Glutamatergic neuron (in vitro differentiated cells): ENCODE measurements around the gene BNIP5. TPM values are rescaled to one million over a fixed set of nuclear protein-coding genes. Genes with fewer than 3 reads are reported as not detected.

Source experiments
- DNase-seq: peaks from one replicate; pipeline ENCODE4 v3.0.0; 2022
- H3K27ac Mint-ChIP-seq: one replicate; pipeline ENCODE4 v1.8.0; 2020; ENCODE audit warnings: mild to moderate bottlenecking, mixed read lengths, inconsistent platforms; ENCODE audit not compliant: unreplicated experiment
- H3K27me3 Mint-ChIP-seq: one replicate; pipeline ENCODE4 v1.8.0; 2020; ENCODE audit warnings: mild to moderate bottlenecking, moderate library complexity, mixed read lengths, inconsistent platforms; ENCODE audit not compliant: unreplicated experiment
- H3K36me3 Mint-ChIP-seq: one replicate; pipeline ENCODE4 v1.8.0; 2020; ENCODE audit warnings: mild to moderate bottlenecking, mixed read lengths, inconsistent platforms; ENCODE audit not compliant: unreplicated experiment
- H3K4me1 Mint-ChIP-seq: one replicate; pipeline ENCODE4 v1.8.0; 2020; ENCODE audit warnings: mild to moderate bottlenecking, low read depth, mixed read lengths, inconsistent platforms; ENCODE audit not compliant: unreplicated experiment
- H3K4me3 Mint-ChIP-seq: one replicate; pipeline ENCODE4 v1.8.0; 2020; ENCODE audit warnings: mild to moderate bottlenecking, mixed read lengths, inconsistent platforms; ENCODE audit not compliant: unreplicated experiment
- H3K9me3 Mint-ChIP-seq: one replicate; pipeline ENCODE4 v1.8.0; 2020; ENCODE audit warnings: mild to moderate bottlenecking, moderate library complexity, mixed read lengths, inconsistent platforms; ENCODE audit not compliant: unreplicated experiment
- total RNA-seq: library from RNA; stranded (reverse); fragmentation: NEBNext Ultra II Directional; extraction: Animal tissue kit (Norgen Biotek cat#: 25700); gene quantifications from one replicate; pipeline ENCODE4 v1.2.1, GENCODE V29; 2021; ENCODE audit not compliant: unreplicated experiment
- TF ChIP-seq, protein P1 (sequence below): fragments of 200-600 bp; sonication (generic); IDR thresholded peaks from one replicate; pipeline ENCODE4 v1.5.0; 2021; ENCODE audit not compliant: partially characterized antibody, unreplicated experiment

Gene BNIP5
- total RNA-seq, 1 donor from 2014 or later, result not detected

DNA sequence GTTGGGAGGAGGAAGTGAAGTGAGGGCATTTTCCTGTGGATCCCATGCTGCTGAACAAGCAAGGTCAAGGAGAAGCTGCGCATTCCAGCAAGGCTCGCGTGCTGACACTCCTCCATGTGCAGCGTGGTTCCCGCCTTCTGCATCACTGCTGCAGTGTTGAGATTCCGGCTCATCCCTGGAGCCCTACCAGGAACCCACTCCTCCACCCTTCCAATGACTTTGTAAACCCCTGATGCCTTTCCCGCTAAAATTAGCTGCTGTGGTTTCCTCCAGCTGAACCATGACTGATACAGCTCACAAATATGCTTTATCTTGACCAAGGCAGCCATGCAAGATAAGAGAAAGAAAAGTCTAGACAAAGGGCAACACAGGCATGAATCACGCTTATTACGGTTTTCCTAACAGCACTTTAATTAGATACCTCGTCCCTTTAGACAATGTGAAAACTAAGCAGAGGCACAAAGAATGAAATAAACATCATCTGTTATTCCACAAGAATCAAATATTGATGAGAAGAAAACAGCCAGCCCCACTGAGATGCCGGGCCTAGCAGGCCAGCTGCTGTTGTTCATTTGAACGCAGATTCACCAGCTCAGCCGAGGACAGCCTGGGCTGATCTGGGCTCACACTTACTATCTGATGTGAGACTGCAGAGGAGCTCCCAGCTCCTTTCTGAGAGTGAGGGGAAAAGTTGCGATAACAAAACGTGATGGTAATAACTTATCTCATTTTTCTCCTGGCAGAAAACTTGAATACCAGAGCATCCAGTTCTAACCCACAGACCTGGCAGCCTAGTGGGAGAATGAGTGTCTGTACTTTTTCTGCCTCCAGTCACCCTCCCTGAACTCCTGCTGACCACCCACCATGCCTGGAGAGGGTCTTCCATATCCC lies 14.2 kb upstream of the BNIP5 start:
- no peak for DNase-seq

DNA sequence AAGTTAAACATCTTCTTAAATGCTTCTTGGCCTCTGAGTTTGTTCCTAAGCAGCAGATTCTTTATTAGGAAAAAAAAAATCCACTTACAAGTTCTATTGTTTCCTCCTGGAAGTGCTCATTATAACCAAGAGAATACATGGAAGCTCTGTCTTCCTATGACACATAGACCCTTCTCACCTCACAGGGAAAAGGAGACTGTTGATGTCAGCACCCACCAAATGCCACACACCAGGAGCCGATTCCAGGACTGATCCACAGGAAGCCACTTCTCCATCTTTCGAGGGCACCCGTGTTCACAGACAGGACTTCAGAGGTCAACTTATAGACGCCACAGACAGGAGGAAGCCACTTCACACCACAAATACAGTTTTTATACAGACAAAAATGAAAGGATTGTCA lies 13.4 kb upstream of the BNIP5 start:
- DNase-seq, result no peak
- Mint-ChIP-seq H3K36me3 (peaks cover 7% of the 10 kb centered on the region), H3K4me3 (no peak overlapping the region), H3K27ac (no peak overlapping the region), H3K9me3 (peaks cover 4% of the 10 kb centered on the region), H3K27me3 (peaks cover 6% of the 10 kb centered on the region), H3K4me1 (peaks cover 10% of the 10 kb centered on the region)
- TF ChIP-seq, protein P1, sequence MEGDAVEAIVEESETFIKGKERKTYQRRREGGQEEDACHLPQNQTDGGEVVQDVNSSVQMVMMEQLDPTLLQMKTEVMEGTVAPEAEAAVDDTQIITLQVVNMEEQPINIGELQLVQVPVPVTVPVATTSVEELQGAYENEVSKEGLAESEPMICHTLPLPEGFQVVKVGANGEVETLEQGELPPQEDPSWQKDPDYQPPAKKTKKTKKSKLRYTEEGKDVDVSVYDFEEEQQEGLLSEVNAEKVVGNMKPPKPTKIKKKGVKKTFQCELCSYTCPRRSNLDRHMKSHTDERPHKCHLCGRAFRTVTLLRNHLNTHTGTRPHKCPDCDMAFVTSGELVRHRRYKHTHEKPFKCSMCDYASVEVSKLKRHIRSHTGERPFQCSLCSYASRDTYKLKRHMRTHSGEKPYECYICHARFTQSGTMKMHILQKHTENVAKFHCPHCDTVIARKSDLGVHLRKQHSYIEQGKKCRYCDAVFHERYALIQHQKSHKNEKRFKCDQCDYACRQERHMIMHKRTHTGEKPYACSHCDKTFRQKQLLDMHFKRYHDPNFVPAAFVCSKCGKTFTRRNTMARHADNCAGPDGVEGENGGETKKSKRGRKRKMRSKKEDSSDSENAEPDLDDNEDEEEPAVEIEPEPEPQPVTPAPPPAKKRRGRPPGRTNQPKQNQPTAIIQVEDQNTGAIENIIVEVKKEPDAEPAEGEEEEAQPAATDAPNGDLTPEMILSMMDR, result no peak

More for the DNA sequence above, 14.2 kb upstream of the BNIP5 start:
- H3K27me3 Mint-ChIP-seq, result peaks cover 6% of the 10 kb centered on the region
- peak overlapping the region; percentile 64 for H3K27ac Mint-ChIP-seq
- H3K36me3 Mint-ChIP-seq, result peaks cover 7% of the 10 kb centered on the region
- H3K4me1 Mint-ChIP-seq, result peaks cover 10% of the 10 kb centered on the region
- peaks cover 4% of the 10 kb centered on the region for H3K9me3 Mint-ChIP-seq
- H3K4me3 Mint-ChIP-seq, result no peak overlapping the region
- TF ChIP-seq, protein P1, result no peak

DNA sequence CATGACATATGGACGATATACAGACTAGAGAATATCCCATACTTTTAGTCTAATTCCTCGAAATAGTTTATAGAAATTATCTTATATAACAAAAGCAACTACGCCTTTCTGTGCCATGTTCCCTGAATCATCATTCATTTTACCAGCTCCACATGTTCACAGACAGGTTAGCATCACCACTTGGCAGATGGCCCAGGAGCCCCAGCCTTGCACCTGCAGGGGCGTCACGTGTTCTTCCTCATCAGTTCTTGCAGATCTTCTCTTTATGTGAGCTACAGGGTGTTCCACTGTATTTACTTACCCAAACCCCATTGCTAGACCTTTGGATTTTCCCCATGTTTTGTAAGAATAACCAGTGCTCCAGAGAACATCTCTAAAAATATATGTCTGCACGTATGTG lies 12.6 kb upstream of the BNIP5 start:
- Mint-ChIP-seq H3K36me3 (peaks cover 7% of the 10 kb centered on the region), H3K4me1 (peaks cover 10% of the 10 kb centered on the region), H3K9me3 (peaks cover 4% of the 10 kb centered on the region), H3K27ac (no peak overlapping the region), H3K4me3 (no peak overlapping the region), H3K27me3 (peaks cover 6% of the 10 kb centered on the region)
- TF ChIP-seq, protein P1, result no peak
- DNase-seq, result no peak

DNA sequence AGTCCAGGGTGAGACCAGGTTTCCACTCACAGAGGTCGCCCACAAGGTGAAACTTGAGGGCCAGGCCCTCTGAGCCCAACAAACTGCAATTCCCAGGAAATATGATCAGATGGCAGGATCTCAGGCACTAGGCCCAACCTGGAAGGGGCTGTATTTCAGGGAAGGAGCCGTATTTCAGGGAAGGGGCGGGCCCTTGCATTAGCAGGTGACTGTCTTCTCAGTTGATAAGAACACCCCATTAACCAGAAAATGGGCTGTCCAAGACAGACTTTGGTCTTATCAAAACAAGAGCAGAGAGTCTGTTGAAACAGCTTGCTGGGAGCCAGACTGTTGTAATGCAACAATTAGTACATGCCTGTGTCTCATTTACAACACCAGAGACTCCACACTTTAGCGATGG lies 10.9 kb upstream of the BNIP5 start:
- peaks cover 2% of the 10 kb centered on the region for H3K27me3 Mint-ChIP-seq
- H3K4me1 Mint-ChIP-seq, result peaks cover 10% of the 10 kb centered on the region
- H3K4me3 Mint-ChIP-seq, result no peak overlapping the region
- no peak for DNase-seq
- H3K9me3 Mint-ChIP-seq, result no peaks in the 10 kb centered on the region
- no peak overlapping the region for H3K27ac Mint-ChIP-seq
- TF ChIP-seq, protein P1, result no peak
- no peaks in the 10 kb centered on the region for H3K36me3 Mint-ChIP-seq

DNA sequence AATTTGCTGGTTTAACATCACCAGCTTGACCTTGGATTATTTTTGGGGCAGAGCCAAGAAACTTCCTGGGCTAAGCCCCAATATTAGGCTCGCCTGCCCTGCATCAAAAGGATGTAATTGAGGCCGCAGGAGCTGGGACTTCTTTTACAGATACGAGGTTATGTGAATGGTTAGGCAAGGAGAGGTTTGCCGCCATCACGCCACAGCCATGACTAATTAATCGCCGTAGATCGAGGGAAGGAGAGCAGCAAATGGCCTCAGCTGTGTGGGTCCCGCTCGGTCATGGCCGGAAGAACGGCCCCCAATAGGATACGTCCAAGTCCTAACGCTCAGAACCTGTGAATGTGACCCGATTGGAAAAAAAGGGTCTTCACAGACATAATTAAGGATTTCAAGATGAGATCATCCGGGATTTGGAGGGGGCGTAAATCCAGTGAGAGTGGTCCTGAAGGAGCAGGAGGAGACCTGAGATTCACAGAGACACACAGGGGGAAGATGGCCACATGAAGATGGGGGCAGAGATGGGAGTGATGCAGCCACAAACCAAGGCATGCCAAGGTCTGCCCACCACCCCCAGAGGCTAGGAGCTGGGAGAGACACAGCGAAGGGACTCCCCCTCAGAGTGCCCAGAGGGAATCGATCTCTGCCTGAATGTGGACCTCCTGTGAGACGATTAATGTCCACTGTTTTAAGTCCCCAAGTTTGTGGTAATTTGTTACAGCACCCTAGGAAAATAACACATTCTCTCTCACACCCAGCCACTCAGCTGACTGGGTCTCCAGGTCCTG lies 10.0 kb upstream of the BNIP5 start:
- Mint-ChIP-seq H3K4me1 (peaks cover 10% of the 10 kb centered on the region), H3K9me3 (no peaks in the 10 kb centered on the region), H3K27me3 (peaks cover 2% of the 10 kb centered on the region), H3K4me3 (peak overlapping the region; percentile 30), H3K27ac (no peak overlapping the region), H3K36me3 (no peaks in the 10 kb centered on the region)
- TF ChIP-seq, protein P1, result no peak
- no peak for DNase-seq
